Stimulated activated CD8-positive, alpha-beta memory T cell treated with anti-CD3 and anti-CD28 coated beads, Interleukin-15, amount 100 ng/mL, for 1 hour (primary cell): ENCODE data around the gene H6PD.

Experiments used
- DNase-seq: peaks from one replicate; pipeline ENCODE4 v3.0.0-alpha.2; 2020; ENCODE audit warnings: low read depth

H6PD gene

DNA sequence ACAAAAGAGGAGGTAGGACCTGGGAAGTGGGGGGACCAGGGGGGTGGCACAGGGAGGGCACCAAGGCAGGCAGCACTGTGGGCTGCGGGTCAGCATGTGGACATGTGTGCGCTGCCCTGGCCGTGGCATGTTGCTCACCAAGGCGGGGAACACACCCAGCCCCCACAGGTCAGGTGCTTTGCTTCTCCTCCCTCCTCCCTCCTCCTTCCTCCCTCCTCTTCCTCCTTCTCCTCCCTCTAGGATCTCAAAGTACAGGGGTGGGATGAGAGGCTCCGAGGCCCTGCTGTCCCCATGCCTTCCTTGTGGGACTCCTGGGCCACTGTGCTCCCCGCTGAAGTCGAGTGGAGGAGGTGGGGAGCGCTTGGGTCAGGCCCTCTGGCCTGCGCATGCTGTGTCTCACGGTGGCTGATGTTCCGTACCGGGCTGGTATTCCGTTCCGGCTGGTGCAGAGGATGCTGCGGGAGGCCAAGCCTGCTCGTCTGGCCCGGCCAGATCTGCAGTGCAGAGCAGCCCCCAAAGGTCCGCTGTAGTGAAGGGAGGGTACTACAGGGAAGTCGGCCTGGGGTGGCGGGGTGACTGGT, 84.7 kb downstream of the H6PD start:
- no peak for DNase-seq

DNA sequence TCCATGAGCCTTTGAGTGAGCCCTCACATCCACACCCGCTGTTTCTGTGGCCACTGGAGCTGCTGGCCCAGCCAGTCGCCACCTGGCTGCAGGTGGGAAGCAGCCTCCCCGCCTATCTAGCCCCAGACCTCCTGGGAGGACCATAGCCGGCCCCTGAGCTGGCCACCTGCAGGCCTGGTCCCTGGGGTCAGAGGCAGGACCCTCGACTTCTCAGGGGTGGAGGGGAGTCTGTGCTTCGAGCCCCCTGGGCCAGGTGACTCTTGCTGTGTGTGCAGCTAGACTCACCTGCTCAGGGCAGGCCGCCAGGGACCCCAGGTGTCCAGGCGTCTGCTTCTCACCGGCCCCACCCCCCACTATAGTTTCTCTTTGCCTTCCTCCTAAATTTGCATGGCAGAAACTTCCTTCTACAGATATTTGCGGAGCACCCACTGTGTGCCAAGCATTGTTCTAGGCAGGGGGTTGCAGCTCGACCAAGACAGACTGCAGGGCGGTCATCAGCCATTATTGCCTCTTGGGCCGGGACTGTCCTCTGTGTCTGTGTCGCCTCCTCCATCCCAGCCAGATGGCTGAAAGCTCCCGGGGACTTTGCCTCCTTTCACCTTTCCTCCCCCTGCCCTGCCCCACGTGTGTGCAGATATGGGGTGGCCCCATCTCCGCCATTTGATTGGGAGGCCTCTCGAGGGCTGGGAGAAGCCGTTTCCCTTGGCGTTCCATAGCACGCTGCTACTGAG, 85.4 kb downstream of the H6PD start:
- no peak for DNase-seq
